ENCODE data around the gene NHERF2.

DNA sequence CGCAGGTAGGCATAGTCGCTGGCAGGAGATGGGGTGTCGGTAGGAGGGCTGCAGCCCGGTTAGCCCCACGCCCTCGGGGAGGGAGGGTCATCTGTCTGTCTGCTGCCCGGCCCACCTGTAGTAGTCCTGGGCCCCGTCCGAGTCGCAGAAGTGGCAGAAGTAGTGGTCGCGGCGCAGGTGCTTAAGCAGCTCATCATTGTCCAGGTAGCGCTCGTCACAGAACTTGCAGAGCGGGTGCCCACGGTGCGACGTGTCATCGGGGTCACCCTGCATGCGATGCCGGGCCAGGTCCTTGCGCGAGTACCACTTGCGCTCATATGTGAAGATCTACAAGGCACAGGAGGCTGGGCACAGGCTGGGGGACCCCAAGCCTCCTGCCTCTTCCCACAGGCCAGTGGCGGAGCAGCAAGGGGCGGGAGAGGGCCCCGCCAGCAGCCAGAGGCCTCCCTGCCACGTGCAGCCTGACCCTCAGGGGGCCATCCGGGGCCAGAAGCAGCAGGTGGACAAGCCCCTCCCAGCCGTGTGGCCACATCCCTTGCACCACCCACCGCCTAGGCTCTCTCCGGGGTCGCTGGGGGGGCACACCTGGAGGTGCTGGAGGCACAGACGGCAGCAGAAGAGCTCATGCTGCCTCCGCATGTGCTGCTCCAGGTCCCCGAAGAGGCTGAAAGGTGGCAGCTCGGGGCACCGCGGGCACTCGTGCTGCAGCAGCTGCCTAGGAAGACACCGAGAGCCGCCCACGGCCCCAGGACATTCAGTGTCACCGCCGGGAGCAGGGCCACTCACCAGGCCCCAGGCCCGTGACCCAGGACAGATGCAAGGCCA lies 24.1 kb upstream of the NHERF2 start:
- no peak for TF ChIP-seq EZH2 (IDR thresholded peaks at IDR 0.05; ENCODE audit: low read depth, unreplicated experiment)
- TF ChIP-seq, protein P1, sequence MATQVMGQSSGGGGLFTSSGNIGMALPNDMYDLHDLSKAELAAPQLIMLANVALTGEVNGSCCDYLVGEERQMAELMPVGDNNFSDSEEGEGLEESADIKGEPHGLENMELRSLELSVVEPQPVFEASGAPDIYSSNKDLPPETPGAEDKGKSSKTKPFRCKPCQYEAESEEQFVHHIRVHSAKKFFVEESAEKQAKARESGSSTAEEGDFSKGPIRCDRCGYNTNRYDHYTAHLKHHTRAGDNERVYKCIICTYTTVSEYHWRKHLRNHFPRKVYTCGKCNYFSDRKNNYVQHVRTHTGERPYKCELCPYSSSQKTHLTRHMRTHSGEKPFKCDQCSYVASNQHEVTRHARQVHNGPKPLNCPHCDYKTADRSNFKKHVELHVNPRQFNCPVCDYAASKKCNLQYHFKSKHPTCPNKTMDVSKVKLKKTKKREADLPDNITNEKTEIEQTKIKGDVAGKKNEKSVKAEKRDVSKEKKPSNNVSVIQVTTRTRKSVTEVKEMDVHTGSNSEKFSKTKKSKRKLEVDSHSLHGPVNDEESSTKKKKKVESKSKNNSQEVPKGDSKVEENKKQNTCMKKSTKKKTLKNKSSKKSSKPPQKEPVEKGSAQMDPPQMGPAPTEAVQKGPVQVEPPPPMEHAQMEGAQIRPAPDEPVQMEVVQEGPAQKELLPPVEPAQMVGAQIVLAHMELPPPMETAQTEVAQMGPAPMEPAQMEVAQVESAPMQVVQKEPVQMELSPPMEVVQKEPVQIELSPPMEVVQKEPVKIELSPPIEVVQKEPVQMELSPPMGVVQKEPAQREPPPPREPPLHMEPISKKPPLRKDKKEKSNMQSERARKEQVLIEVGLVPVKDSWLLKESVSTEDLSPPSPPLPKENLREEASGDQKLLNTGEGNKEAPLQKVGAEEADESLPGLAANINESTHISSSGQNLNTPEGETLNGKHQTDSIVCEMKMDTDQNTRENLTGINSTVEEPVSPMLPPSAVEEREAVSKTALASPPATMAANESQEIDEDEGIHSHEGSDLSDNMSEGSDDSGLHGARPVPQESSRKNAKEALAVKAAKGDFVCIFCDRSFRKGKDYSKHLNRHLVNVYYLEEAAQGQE (IDR thresholded peaks at IDR 0.05; ENCODE audit: unreplicated experiment), result no peak
